ENCODE results near the gene PAPLN.

- no peak for TF ChIP-seq POLR2A (IDR thresholded peaks at IDR 0.05)
- TF ChIP-seq CTCF (IDR thresholded peaks at IDR 0.05), result no peak
- TF ChIP-seq POLR2AphosphoS5 (IDR thresholded peaks at IDR 0.05), result no peak
Observed at GRCh38 chr14:73249108-73249507, 11.8 kb downstream of the PAPLN start.
